Smooth muscle cell (in vitro differentiated cells): Measurements from ENCODE around the gene RBM33. TPM values are rescaled to one million over a fixed set of nuclear protein-coding genes. Genes with fewer than 3 reads are reported as not detected.

Experiments used
- DNase-seq: peaks from one replicate; lab custom pipeline; 2025; ENCODE audit not compliant: unreplicated experiment; lab: John Stamatoyannopoulos, UW
- H2AFZ ChIP-seq: fragments of 200-600 bp; sonication (generic); 2 replicates; pipeline ENCODE4 v1.6.0; 2016; ENCODE audit warnings: antibody characterized with exemption, low read depth, mild to moderate bottlenecking
- H3F3A ChIP-seq: fragments of 200-600 bp; sonication (generic); 2 replicates; pipeline ENCODE4 v1.6.0; 2017; ENCODE audit warnings: antibody characterized with exemption, low read depth
- H3K27ac ChIP-seq: fragments of 200-600 bp; sonication (generic); 2 replicates; pipeline ENCODE4 v1.5.1; 2016; ENCODE audit warnings: low read depth, mild to moderate bottlenecking
- H3K27me3 ChIP-seq: fragments of 200-600 bp; sonication (generic); 2 replicates; pipeline ENCODE4 v1.6.1; 2016; ENCODE audit warnings: low read depth, mild to moderate bottlenecking
- H3K36me3 ChIP-seq: fragments of 200-600 bp; sonication (generic); 2 replicates; pipeline ENCODE4 v1.5.1; 2016; ENCODE audit warnings: low read depth
- H3K4me1 ChIP-seq: fragments of 200-600 bp; sonication (generic); 2 replicates; pipeline ENCODE4 v1.5.1; 2016; ENCODE audit warnings: low read depth
- H3K4me2 ChIP-seq: fragments of 200-600 bp; sonication (generic); 2 replicates; pipeline ENCODE4 v1.6.0; 2016; ENCODE audit warnings: mild to moderate bottlenecking
- H3K4me3 ChIP-seq: fragments of 200-600 bp; sonication (generic); 2 replicates; pipeline ENCODE4 v1.5.1; 2016; ENCODE audit warnings: mild to moderate bottlenecking
- H3K79me2 ChIP-seq: fragments of 200-600 bp; sonication (generic); 2 replicates; pipeline ENCODE4 v1.6.0; 2016; ENCODE audit warnings: low read depth, mild to moderate bottlenecking
- H3K9ac ChIP-seq: fragments of 200-600 bp; sonication (generic); 2 replicates; pipeline ENCODE4 v1.6.0; 2016; ENCODE audit warnings: low read depth
- H3K9me3 ChIP-seq: fragments of 200-600 bp; sonication (generic); replicated peaks from 2 replicates; pipeline ENCODE4 v1.5.1; 2016; ENCODE audit warnings: low read depth
- H4K20me1 ChIP-seq: fragments of 200-600 bp; sonication (generic); 2 replicates; pipeline ENCODE4 v1.6.0; 2016; ENCODE audit warnings: low read depth
- WGBS: methylation state at CpG from one replicate; pipeline ENCODE4 v1.1.7; 2016; ENCODE audit warnings: low lambda C conversion rate; 5-methylcytosine and 5-hydroxymethylcytosine counted together
- polyA plus RNA-seq: library from polyadenylated mRNA; unstranded; fragments of >200 nt; fragmentation: Nextera tagmentation; extraction: Ambion mirVana; gene quantifications from 2 replicates; pipeline ENCODE4 v1.2.1, GENCODE V29; 2016
- total RNA-seq: library from RNA; depleted of rRNA; stranded (reverse); fragments of >200 nt; gene quantifications from 2 replicates; pipeline ENCODE4 v1.2.3, GENCODE V29; 2014
- TF ChIP-seq, protein P1 (sequence below): fragments of 200-600 bp; sonication (generic); IDR thresholded peaks from 2 replicates; pipeline ENCODE4 v1.5.1; 2017; ENCODE audit warnings: borderline replicate concordance, mild to moderate bottlenecking, antibody characterized with exemption; ENCODE audit not compliant: insufficient read depth, poor library complexity, severe bottlenecking

The RBM33 gene
- total and polyA plus RNA-seq, 2 experiments from 2014 or later: 22.5 to 25.3 TPM

DNA sequence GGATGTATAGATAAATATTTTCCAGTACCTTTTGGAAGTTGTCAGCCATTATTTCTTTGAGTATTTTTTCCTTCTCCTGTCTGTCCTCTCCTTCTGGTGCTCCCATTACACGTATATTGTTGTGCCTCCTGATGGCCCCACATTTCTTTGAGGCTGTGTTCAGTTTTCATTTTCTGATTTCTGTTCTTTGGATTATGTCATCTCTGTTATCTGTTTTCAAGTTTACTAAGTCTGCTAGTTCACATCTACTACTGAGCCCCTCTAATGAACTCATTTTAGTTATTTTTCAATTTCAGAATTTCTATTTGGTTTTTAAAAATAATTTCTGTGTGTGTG is 16.3 kb downstream of the RBM33 start:
- Histone ChIP-seq H3K4me1 (peaks cover 7% of the 10 kb centered on the region), H3K4me3 (no peak overlapping the region), H3F3A (peaks cover 14% of the 10 kb centered on the region), H3K79me2 (peaks cover 98% of the 10 kb centered on the region), H4K20me1 (peaks cover 99% of the 10 kb centered on the region), H3K36me3 (no peaks in the 10 kb centered on the region), H3K27me3 (no peaks in the 10 kb centered on the region), H3K4me2 (peak overlapping the region; percentile 16), H3K9ac (no peak overlapping the region), H2AFZ (no peak overlapping the region), H3K27ac (peak overlapping the region; percentile 41), H3K9me3 (no peaks in the 10 kb centered on the region)
- no peak for DNase-seq
- 84% methylated on average over 1 of the region's 1 CpG for WGBS
- TF ChIP-seq, protein P1, sequence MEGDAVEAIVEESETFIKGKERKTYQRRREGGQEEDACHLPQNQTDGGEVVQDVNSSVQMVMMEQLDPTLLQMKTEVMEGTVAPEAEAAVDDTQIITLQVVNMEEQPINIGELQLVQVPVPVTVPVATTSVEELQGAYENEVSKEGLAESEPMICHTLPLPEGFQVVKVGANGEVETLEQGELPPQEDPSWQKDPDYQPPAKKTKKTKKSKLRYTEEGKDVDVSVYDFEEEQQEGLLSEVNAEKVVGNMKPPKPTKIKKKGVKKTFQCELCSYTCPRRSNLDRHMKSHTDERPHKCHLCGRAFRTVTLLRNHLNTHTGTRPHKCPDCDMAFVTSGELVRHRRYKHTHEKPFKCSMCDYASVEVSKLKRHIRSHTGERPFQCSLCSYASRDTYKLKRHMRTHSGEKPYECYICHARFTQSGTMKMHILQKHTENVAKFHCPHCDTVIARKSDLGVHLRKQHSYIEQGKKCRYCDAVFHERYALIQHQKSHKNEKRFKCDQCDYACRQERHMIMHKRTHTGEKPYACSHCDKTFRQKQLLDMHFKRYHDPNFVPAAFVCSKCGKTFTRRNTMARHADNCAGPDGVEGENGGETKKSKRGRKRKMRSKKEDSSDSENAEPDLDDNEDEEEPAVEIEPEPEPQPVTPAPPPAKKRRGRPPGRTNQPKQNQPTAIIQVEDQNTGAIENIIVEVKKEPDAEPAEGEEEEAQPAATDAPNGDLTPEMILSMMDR: no peak

DNA sequence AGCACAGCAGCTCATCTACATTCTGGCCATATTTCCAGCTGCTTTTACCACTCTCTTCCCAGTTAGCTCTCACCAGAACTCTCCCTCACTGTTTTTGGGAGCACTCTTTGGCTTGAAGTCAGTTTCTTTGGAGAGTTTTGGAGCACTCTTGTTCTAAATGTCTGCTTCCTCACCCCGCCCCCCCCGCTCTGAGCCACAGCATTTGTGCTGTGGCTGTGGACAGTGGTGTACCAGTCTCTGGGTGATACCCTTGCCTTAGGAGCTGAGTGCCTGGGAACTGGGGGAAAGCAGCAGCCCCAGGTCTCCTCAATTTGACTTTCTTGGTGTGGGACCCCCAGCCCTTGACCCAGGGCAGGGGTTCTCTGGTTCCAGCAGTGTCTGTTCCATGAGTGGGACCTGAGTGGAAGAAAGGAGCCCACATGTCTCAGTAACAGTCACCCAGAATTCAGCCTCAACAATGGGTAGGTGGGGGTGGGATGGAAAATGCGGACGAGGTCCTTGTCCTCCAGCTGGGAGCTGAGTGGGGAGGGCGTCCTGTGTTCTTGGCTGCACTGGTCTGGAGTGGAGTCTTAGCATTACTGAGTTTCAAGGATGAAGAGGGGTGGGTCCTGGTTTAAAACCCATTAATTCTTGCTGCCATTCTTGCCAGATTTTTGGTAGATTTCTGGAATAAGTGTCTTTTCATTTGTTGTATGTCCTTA is 18.0 kb downstream of the RBM33 start:
- Histone ChIP-seq H3K9me3 (no peaks in the 10 kb centered on the region), H3K4me1 (peaks cover 10% of the 10 kb centered on the region), H3K27me3 (no peaks in the 10 kb centered on the region), H4K20me1 (peaks cover 99% of the 10 kb centered on the region), H3K4me3 (no peak overlapping the region), H3K36me3 (no peaks in the 10 kb centered on the region), H3K27ac (no peak overlapping the region), H3F3A (peaks cover 19% of the 10 kb centered on the region), H3K4me2 (no peak overlapping the region), H3K79me2 (peaks cover 92% of the 10 kb centered on the region), H3K9ac (no peak overlapping the region), H2AFZ (no peak overlapping the region)
- DNase-seq: no peak
- WGBS: 98% methylated on average over 5 of the region's 5 CpGs
- TF ChIP-seq, protein P1: no peak

DNA sequence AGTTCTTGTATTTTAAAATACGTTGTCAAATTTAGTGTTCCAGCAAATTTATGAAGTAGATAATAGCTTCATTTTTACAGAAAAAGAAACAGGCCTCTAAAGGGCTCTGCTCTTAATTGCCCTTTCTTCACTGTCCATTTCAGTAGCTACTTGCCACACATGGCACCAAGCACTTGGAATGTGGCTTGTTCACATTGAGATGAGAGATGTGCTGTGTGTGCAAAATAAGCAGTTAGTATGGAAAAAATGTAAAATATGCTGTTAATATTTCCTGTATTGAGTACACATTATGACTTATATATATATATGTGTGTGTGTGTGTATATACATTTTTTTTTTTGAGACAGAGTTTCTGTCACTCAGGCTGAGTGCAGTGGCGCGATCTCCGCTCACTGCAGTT is 19.5 kb downstream of the RBM33 start:
- Histone ChIP-seq H3F3A (peaks cover 19% of the 10 kb centered on the region), H3K4me1 (peaks cover 10% of the 10 kb centered on the region), H3K27ac (no peak overlapping the region), H3K27me3 (no peaks in the 10 kb centered on the region), H2AFZ (no peak overlapping the region), H3K79me2 (peaks cover 92% of the 10 kb centered on the region), H3K9me3 (no peaks in the 10 kb centered on the region), H3K4me2 (no peak overlapping the region), H3K36me3 (no peaks in the 10 kb centered on the region), H3K9ac (no peak overlapping the region), H4K20me1 (peaks cover 99% of the 10 kb centered on the region), H3K4me3 (no peak overlapping the region)
- DNase-seq: no peak
- WGBS: 95% methylated on average over 3 of the region's 4 CpGs
- TF ChIP-seq, protein P1: no peak
